K562 (cell line): ENCODE data around the gene LINGO3. TPM values are rescaled to one million over a fixed set of nuclear protein-coding genes. Genes with fewer than 3 reads are reported as not detected.

Experiments used
- ATAC-seq: fragments of 200-7000 bp; cut with Tn5 transposase; 3 replicates; pipeline ENCODE4 v1.9.1; 2020; ENCODE audit warnings: moderate library complexity
- BruUV-seq: library from RNA; stranded (reverse); fragments of 400-500 nt; replicated peaks from 2 replicates; lab custom pipeline; 2021; lab: Mats Ljungman, UMichigan
- CTCF ChIA-PET: fragments of 300-600 bp; formaldehyde crosslinking; extraction: SDS; loops from one replicate; lab custom pipeline; 2021; ENCODE audit warnings: low intra/inter-chr PET ratio; lab: Yijun Ruan, JAX
- POLR2A ChIA-PET: fragments of 300-600, 350-650 bp; sonication (Branson Sonifier 250); formaldehyde crosslinking; extraction: SDS; loops from one replicate; lab custom pipeline; 2021; ENCODE audit warnings: antibody characterized with exemption, inconsistent platforms; lab: Yijun Ruan, JAX
- DNase-seq, 4 experiments: peaks; one replicate each; pipeline versions ENCODE4 v3.0.0 to v3.0.0-alpha.2; 2011 to 2018; ENCODE audit warnings: low spot score in 3 of 4, mixed read lengths in 3 of 4; ENCODE audit errors: extremely low read depth in 1 of 4
- FAIRE-seq: peaks from 2 replicates; lab custom pipeline; 2011; peaks lifted over from hg19 to GRCh38; lab: Jason Lieb, UNC
- H2AFZ ChIP-seq: 2 replicates; pipeline ENCODE4 v1.6.0; 2011; ENCODE audit warnings: low read depth, low read length, control low read depth, inconsistent platforms
- H3K27ac ChIP-seq: fragments of 200-600 bp; 3 replicates; pipeline ENCODE4 v1.8.0; 2011; ENCODE audit warnings: low read depth, mild to moderate bottlenecking, control low read depth, inconsistent platforms, low read length, moderate library complexity, mixed read lengths; ENCODE audit errors: extremely low read depth
- H3K27me3 ChIP-seq, 2 experiments: fragments of 300-600 bp in 1 of 2; 2 replicates in 1 of 2; 3 replicates in 1 of 2; pipeline versions ENCODE4 v1.6.0 to v1.8.0; 2011; ENCODE audit warnings: inconsistent platforms in 2 of 2, low read length in 2 of 2, mild to moderate bottlenecking in 1 of 2, mixed read lengths in 1 of 2, moderate library complexity in 1 of 2; ENCODE audit not compliant: control insufficient read depth in 2 of 2, insufficient read depth in 2 of 2
- H3K36me3 ChIP-seq: fragments of 300-600 bp; 3 replicates; pipeline ENCODE4 v1.8.0; 2011; ENCODE audit warnings: mild to moderate bottlenecking, low read length, inconsistent platforms; ENCODE audit not compliant: control insufficient read depth, insufficient read depth
- H3K4me1 ChIP-seq, 2 experiments: fragments of 200-600 bp in 1 of 2; replicated peaks in 1 of 2; 2 replicates in 1 of 2; 3 replicates in 1 of 2; pipeline versions ENCODE4 v1.5.1 to v1.8.0; 2011; ENCODE audit warnings: inconsistent platforms in 2 of 2, low read length in 2 of 2, mild to moderate bottlenecking in 1 of 2, mixed read lengths in 1 of 2, moderate library complexity in 1 of 2; ENCODE audit not compliant: control insufficient read depth in 2 of 2, insufficient read depth in 2 of 2
- H3K4me2 ChIP-seq: 2 replicates; pipeline ENCODE4 v1.6.1; 2011; ENCODE audit warnings: low read length, control low read depth, inconsistent platforms, mixed read lengths; ENCODE audit not compliant: insufficient read depth
- H3K4me3 ChIP-seq: fragments of 200-600 bp; sonication (generic), shearing (Covaris generic); 2 replicates; pipeline ENCODE4 v1.5.1; 2016; ENCODE audit warnings: control low read depth, inconsistent platforms
- H3K79me2 ChIP-seq: fragments of 200-600 bp; 3 replicates; pipeline ENCODE4 v1.8.0; 2011; ENCODE audit warnings: low read length, inconsistent platforms; ENCODE audit not compliant: control insufficient read depth, insufficient read depth
- H3K9ac ChIP-seq, 2 experiments: 2 replicates each; pipeline versions ENCODE4 v1.6.0 to v1.6.1; 2011; ENCODE audit warnings: low read depth in 2 of 2, low read length in 2 of 2, control low read depth in 1 of 2, inconsistent platforms in 1 of 2, mild to moderate bottlenecking in 1 of 2, mixed read lengths in 1 of 2; ENCODE audit not compliant: insufficient read depth in 1 of 2
- H3K9me1 ChIP-seq: one replicate; pipeline ENCODE4 v1.6.0; 2011; ENCODE audit warnings: inconsistent platforms, mild to moderate bottlenecking, low read length, moderate library complexity; ENCODE audit not compliant: control insufficient read depth, insufficient read depth
- H3K9me3 ChIP-seq: replicated peaks from 2 replicates; pipeline ENCODE4 v1.5.1; 2011; ENCODE audit warnings: low read depth, low read length, inconsistent platforms; ENCODE audit not compliant: control insufficient read depth, insufficient read depth
- H4K20me1 ChIP-seq: replicated peaks from 2 replicates; pipeline ENCODE4 v1.6.1; 2011; ENCODE audit warnings: low read length, inconsistent platforms, mixed read lengths; ENCODE audit not compliant: control insufficient read depth, insufficient read depth
- BRCA1 ChIP-seq, 2 experiments: fragments of 450-650 bp in 1 of 2; sonication (generic) in 1 of 2; formaldehyde crosslinking in 1 of 2; IDR thresholded peaks; 2 replicates each; pipeline versions ENCODE4 v1.5.0 to v1.6.1; 2017 to 2020; ENCODE audit warnings: mild to moderate bottlenecking in 1 of 2, missing genetic modification reagents in 1 of 2
- CBX3 ChIP-seq, 2 experiments: IDR thresholded peaks; 1 replicate in 1 of 2; 2 replicates in 1 of 2; pipeline ENCODE4 v1.6.1; 2012; ENCODE audit warnings: inconsistent platforms in 2 of 2, low read length in 2 of 2, borderline replicate concordance in 1 of 2, control low read depth in 1 of 2
- DMBX1 ChIP-seq: fragments of 250-450 bp; sonication (Bioruptor Pico); IDR thresholded peaks from 2 replicates; pipeline ENCODE4 v1.8.0; 2022; ENCODE audit warnings: inconsistent platforms, mild to moderate bottlenecking, moderate library complexity, borderline replicate concordance
- HDAC1 ChIP-seq, 2 experiments: fragments of 450-650 bp; IDR thresholded peaks; 2 replicates each; pipeline ENCODE4 v1.6.1; 2016 to 2017; ENCODE audit warnings: inconsistent platforms in 1 of 2, mild to moderate bottlenecking in 1 of 2, moderate library complexity in 1 of 2
- HNRNPUL1 ChIP-seq: fragments of 200-400 bp; formaldehyde crosslinking; IDR thresholded peaks from 2 replicates; pipeline ENCODE4 v1.6.1; 2017; ENCODE audit warnings: low read length
- LCOR ChIP-seq: sonication (generic); formaldehyde crosslinking; IDR thresholded peaks from 2 replicates; pipeline ENCODE4 v1.8.0; 2022; ENCODE audit warnings: mild to moderate bottlenecking, missing genetic modification reagents
- MAFK ChIP-seq: IDR thresholded peaks from 2 replicates; pipeline ENCODE4 v1.6.1; 2011; ENCODE audit warnings: low read length, improper control_type of control experiment
- NCOA4 ChIP-seq: fragments of 450-650 bp; IDR thresholded peaks from 2 replicates; pipeline ENCODE4 v1.6.1; 2018; ENCODE audit warnings: mild to moderate bottlenecking; ENCODE audit not compliant: partially characterized antibody
- POLR2A ChIP-seq: fragments of 450-650 bp; conservative IDR thresholded peaks from 2 replicates; pipeline ENCODE4 v1.6.1; 2016
- SAP30 ChIP-seq: fragments of 200-600 bp; sonication (generic); IDR thresholded peaks from 2 replicates; pipeline ENCODE4 v1.6.1; 2012; ENCODE audit warnings: borderline replicate concordance, low read depth, mild to moderate bottlenecking, moderate library complexity, low read length, control low read depth, inconsistent platforms; ENCODE audit not compliant: insufficient read depth, poor library complexity, severe bottlenecking
- SMAD4 ChIP-seq: fragments of 250-450 bp; sonication (Bioruptor Pico); conservative IDR thresholded peaks from 2 replicates; pipeline ENCODE4 v1.8.0; 2021; ENCODE audit warnings: inconsistent platforms, mild to moderate bottlenecking, moderate library complexity
- SNIP1 ChIP-seq: fragments of 450-650 bp; IDR thresholded peaks from 2 replicates; pipeline ENCODE4 v1.7.1; 2017; ENCODE audit warnings: low read depth, mild to moderate bottlenecking
- SRSF9 ChIP-seq: fragments of 200-400 bp; formaldehyde crosslinking; IDR thresholded peaks from 2 replicates; pipeline ENCODE4 v1.6.1; 2017; ENCODE audit warnings: low read depth, low read length, borderline replicate concordance
- ZNF165 ChIP-seq: fragments of 250-450 bp; sonication (Bioruptor Pico); IDR thresholded peaks from 2 replicates; pipeline ENCODE4 v1.4.0; 2020; ENCODE audit warnings: borderline replicate concordance
- ZNF239 ChIP-seq: fragments of 250-450 bp; sonication (Bioruptor Pico); IDR thresholded peaks from 2 replicates; pipeline ENCODE4 v1.4.0; 2020; ENCODE audit warnings: mild to moderate bottlenecking
- ZNF764 ChIP-seq: fragments of 250-450 bp; sonication (Bioruptor Pico); IDR thresholded peaks from 2 replicates; pipeline ENCODE4 v1.4.0; 2020; ENCODE audit warnings: low read depth, mild to moderate bottlenecking, moderate library complexity
- WGBS: fragments of 100-300 bp; shearing (Covaris generic); methylation state at CpG from one replicate; pipeline ENCODE4 v1.1.6; 2016; ENCODE audit warnings: low coverage, mixed read lengths; ENCODE audit not compliant: insufficient coverage; ENCODE audit errors: missing lambda C conversion rate; 5-methylcytosine and 5-hydroxymethylcytosine counted together
- in situ Hi-C: fragments of 300-500 bp; cut with MboI; formaldehyde crosslinking; loops from 4 replicates; pipeline ENCODE4 v1.15.0; 2018; ENCODE audit warnings: inconsistent platforms, mixed read lengths
- intact Hi-C: fragments of 100-400 bp; cut with micrococcal nuclease; formaldehyde crosslinking; loops from 2 replicates; pipeline ENCODE4 v1.14.2; 2022
- polyA plus RNA-seq, 8 experiments: library from polyadenylated mRNA; depleted of rRNA in 4 of 8; stranded (reverse) in 5 of 8; unstranded in 3 of 8; fragments of >200 nt; fragmentation: Nextera tagmentation in 2 of 8; fragmentation: Illumina TruSeq in 1 of 8; extraction: Ambion mirVana in 2 of 8; extraction: Trizol in 1 of 8; gene quantifications; 2 replicates each; pipeline versions ENCODE4 v1.2.1 to v1.2.3, GENCODE V29; 2011 to 2014; ENCODE audit warnings: inconsistent platforms in 1 of 8, missing spikeins in 1 of 8
- total RNA-seq, 7 experiments: library from RNA; depleted of rRNA in 6 of 7; stranded (reverse); fragments of >200 nt in 6 of 7; fragmentation: Illumina TruSeq in 2 of 7; extraction: Trizol in 2 of 7; gene quantifications; 2 replicates each; pipeline versions ENCODE4 v1.2.1 to v1.2.3, GENCODE V29; 2011 to 2021; ENCODE audit warnings: low replicate concordance in 1 of 7
- TF ChIP-seq, protein P1 (sequence below): fragments of 450-650 bp; formaldehyde crosslinking; IDR thresholded peaks from 2 replicates; pipeline ENCODE4 v1.4.0; 2022; ENCODE audit warnings: mild to moderate bottlenecking, moderate library complexity
- TF ChIP-seq, protein P2 (sequence below): fragments of 150-350 bp; IDR thresholded peaks from 2 replicates; pipeline ENCODE4 v1.6.1; 2014; ENCODE audit warnings: low read depth, mild to moderate bottlenecking, low read length, borderline replicate concordance

Gene LINGO3
- total and polyA plus RNA-seq, 9 of the 15 experiments (the other 6 are each of a cell fraction or from before 2014, with no cell fraction given) = 0.03 to 0.05 (median 0.03) TPM; not detected in 6

DNA sequence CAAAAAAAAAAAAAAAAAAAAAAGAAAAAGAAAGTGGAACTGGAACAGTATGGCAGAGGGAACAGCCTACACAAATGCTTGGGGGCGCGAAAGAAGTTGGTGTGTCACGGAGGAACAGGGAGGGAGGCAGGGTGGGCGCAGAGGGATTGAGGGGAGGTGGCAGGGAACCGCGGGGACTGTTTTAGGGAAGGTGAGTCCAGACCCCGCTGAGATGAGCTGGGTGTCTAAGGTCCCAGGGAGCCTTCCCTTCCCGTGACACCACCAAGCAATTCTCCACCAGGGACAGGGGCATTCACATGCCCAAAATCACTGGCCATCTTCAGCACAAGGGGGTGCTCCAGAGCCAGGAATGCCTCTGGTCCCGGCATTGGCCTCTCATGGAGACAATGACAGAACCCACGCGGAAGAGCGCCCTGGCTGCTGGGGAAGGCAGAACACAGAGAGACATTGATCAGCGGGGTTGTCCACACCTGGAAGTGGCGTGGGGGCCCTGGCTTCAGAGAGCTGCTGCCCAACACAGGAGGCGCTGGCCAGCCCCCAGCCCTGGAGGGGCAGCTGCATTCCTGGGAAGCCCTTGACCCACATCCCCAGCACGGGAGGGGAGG lies 32.9 kb downstream of the LINGO3 start:
- Histone ChIP-seq H3K9me1 (peaks cover 5% of the 10 kb centered on the region), H2AFZ (no peak overlapping the region), H3K9ac (peak overlapping the region in 1 of 2 experiments; percentile 75; a peak in 1 of 4 replicates), H3K9me3 (no peaks in the 10 kb centered on the region), H3K79me2 (peaks cover 52% of the 10 kb centered on the region), H3K27me3 (no peaks in the 10 kb centered on the region), H3K4me2 (no peak overlapping the region), H3K4me3 (no peak overlapping the region), H3K36me3 (peaks cover 34% of the 10 kb centered on the region), H3K4me1 (peaks cover 10 to 73% of the 10 kb centered on the region in 2 experiments), H4K20me1 (peaks cover 41% of the 10 kb centered on the region), H3K27ac (no peak overlapping the region)
- DNase-seq (peak; percentile 53 to 71 (median 56)), ATAC-seq (peak; percentile 7; the same call in 2 of the 3 replicates), FAIRE-seq (peak; percentile 82)
- CTCF ChIA-PET = interaction anchor here (0.6 to 1.5 kb wide), 6 partner anchors 39 to 362 kb away, joined by 3 to 5 read pairs (median 4); partner anchors contain the start of gene PLEKHJ1
- 79% methylated on average over 13 of the region's 16 CpGs for WGBS
- in situ Hi-C loops = loop anchor here (5.0 kb wide), 1 partner anchor 38 kb away; the partner anchor contains the start of genes PLEKHJ1 and SF3A2
- no TSS peak for BruUV-seq
- POLR2A ChIA-PET = interaction anchor here (0.6 to 7.0 kb wide), 11 partner anchors 8 to 998 kb away, joined by 3 to 86 read pairs (median 3); partner anchors contain the start of gene PLEKHJ1
- intact Hi-C loops = loop anchor here (1.0 to 5.0 kb wide), 3 partner anchors 42 to 337 kb away; no protein-coding TSS in a partner anchor
- TF ChIP-seq NCOA4 (no peak), DMBX1 (CRISPR knock-in tag) (no peak), HDAC1 (IDR thresholded peaks at IDR 0.05) (no peak), POLR2A (0 out of 2 replicates have a peak, but pooled peaks have one; percentile 21), HNRNPUL1 (no peak), ZNF239 (CRISPR knock-in tag) (no peak), SNIP1 (no peak), CBX3 (IDR thresholded peaks at IDR 0.05; ENCODE audit: borderline replicate concordance in 1 of 2, low read length in 2 of 2) (no peak), SAP30 (no peak), SMAD4 (CRISPR knock-in tag) (no peak), MAFK (no peak), LCOR (CRISPR knock-in tag) (0 out of 2 replicates have a peak, but pooled peaks have one; percentile 56), ZNF764 (no peak), SRSF9 (no peak), BRCA1 (IDR thresholded peaks at IDR 0.05) (no peak), BRCA1 (CRISPR knock-in tag; IDR thresholded peaks at IDR 0.05) (no peak), ZNF165 (no peak)
- TF ChIP-seq, protein P1, sequence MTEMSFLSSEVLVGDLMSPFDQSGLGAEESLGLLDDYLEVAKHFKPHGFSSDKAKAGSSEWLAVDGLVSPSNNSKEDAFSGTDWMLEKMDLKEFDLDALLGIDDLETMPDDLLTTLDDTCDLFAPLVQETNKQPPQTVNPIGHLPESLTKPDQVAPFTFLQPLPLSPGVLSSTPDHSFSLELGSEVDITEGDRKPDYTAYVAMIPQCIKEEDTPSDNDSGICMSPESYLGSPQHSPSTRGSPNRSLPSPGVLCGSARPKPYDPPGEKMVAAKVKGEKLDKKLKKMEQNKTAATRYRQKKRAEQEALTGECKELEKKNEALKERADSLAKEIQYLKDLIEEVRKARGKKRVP (CRISPR knock-in tag) = no peak
- TF ChIP-seq, protein P2, sequence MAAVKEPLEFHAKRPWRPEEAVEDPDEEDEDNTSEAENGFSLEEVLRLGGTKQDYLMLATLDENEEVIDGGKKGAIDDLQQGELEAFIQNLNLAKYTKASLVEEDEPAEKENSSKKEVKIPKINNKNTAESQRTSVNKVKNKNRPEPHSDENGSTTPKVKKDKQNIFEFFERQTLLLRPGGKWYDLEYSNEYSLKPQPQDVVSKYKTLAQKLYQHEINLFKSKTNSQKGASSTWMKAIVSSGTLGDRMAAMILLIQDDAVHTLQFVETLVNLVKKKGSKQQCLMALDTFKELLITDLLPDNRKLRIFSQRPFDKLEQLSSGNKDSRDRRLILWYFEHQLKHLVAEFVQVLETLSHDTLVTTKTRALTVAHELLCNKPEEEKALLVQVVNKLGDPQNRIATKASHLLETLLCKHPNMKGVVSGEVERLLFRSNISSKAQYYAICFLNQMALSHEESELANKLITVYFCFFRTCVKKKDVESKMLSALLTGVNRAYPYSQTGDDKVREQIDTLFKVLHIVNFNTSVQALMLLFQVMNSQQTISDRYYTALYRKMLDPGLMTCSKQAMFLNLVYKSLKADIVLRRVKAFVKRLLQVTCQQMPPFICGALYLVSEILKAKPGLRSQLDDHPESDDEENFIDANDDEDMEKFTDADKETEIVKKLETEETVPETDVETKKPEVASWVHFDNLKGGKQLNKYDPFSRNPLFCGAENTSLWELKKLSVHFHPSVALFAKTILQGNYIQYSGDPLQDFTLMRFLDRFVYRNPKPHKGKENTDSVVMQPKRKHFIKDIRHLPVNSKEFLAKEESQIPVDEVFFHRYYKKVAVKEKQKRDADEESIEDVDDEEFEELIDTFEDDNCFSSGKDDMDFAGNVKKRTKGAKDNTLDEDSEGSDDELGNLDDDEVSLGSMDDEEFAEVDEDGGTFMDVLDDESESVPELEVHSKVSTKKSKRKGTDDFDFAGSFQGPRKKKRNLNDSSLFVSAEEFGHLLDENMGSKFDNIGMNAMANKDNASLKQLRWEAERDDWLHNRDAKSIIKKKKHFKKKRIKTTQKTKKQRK = no peak
